Measurements from ENCODE around the gene ENOX1. TPM values are rescaled to one million over a fixed set of nuclear protein-coding genes. Genes with fewer than 3 reads are reported as not detected.

ENOX1 gene
- total RNA-seq, 2 donors from 2014 or later, result 0.33 TPM; not detected in 1

DNA sequence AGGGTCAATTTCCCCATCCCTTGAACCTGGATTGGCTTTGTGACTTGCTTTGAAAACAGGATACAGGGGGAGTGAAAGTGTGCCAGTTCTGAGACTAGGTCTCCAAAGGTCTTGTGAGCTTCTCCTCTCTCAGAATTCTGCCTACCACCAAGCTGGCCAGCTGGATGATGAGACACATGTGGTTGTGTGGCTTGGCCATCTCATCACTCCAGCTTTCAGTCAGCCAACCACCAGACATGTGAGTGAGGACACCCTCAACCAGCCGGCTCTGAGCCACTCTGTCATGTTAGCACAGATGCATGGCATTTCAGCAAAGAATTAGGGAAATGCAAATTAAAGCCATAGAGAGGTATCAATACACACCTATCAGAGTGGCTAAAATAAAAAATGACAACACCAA is 29.5 kb downstream of the ENOX1 start:
- H3K9ac ChIP-seq (ENCODE audit: extremely low read depth, low read length, poor library complexity, severe bottlenecking), result no peak overlapping the region
- no peak overlapping the region for H3K27ac ChIP-seq (ENCODE audit: low read depth, low read length)
- peaks cover 21% of the 10 kb centered on the region for H3K27me3 ChIP-seq (ENCODE audit: control insufficient read depth, insufficient read depth, low read length, poor library complexity, severe bottlenecking)
- no peak for TF ChIP-seq CTCF (conservative IDR thresholded peaks at IDR 0.05)
- no peaks in the 10 kb centered on the region for H3K9me3 ChIP-seq (ENCODE audit: control insufficient read depth, low read length)
- H3K4me3 ChIP-seq (ENCODE audit: low read length), result no peak overlapping the region
- H3K36me3 ChIP-seq (ENCODE audit: control insufficient read depth, insufficient read depth, low read length), result no peaks in the 10 kb centered on the region
- Mint-ChIP-seq H3K9me3 (no peaks in the 10 kb centered on the region), H3K4me3 (no peak overlapping the region), H3K4me1 (peaks cover 11% of the 10 kb centered on the region), H3K27me3 (ENCODE audit: insufficient read depth) (peaks cover 14% of the 10 kb centered on the region), H3K36me3 (ENCODE audit: low read depth) (no peaks in the 10 kb centered on the region), H3K27ac (no peak overlapping the region)
- no peak for DNase-seq
- no peaks in the 10 kb centered on the region for H3K4me1 ChIP-seq (ENCODE audit: control insufficient read depth, insufficient read depth, low read length)
- 71% methylated on average over 1 of the region's 1 CpG; no CpG with 5 or more reads in 1 of the 2 experiments for WGBS, 2 experiments (ENCODE audit: insufficient coverage in 1 of 2, insufficient read length in 1 of 2)

- no peaks in the 10 kb centered on the region for H3K9me3 ChIP-seq (ENCODE audit: control insufficient read depth, low read length)
- no peaks in the 10 kb centered on the region for H3K36me3 Mint-ChIP-seq (ENCODE audit: low read depth)
- peaks cover 5% of the 10 kb centered on the region for H3K4me1 Mint-ChIP-seq
- H3K9ac ChIP-seq (ENCODE audit: extremely low read depth, low read length, poor library complexity, severe bottlenecking), result no peak overlapping the region
- H3K27ac Mint-ChIP-seq, result no peak overlapping the region
- peaks cover 13% of the 10 kb centered on the region for H3K27me3 Mint-ChIP-seq (ENCODE audit: insufficient read depth)
- no peaks in the 10 kb centered on the region for H3K36me3 ChIP-seq (ENCODE audit: control insufficient read depth, insufficient read depth, low read length)
- H3K4me3 ChIP-seq (ENCODE audit: low read length), result no peak overlapping the region
- no peak for DNase-seq
- H3K27me3 ChIP-seq (ENCODE audit: control insufficient read depth, insufficient read depth, low read length, poor library complexity, severe bottlenecking), result peaks cover 10% of the 10 kb centered on the region
- no peaks in the 10 kb centered on the region for H3K4me1 ChIP-seq (ENCODE audit: control insufficient read depth, insufficient read depth, low read length)
- no peak for TF ChIP-seq CTCF (conservative IDR thresholded peaks at IDR 0.05)
- H3K27ac ChIP-seq (ENCODE audit: low read depth, low read length), result no peak overlapping the region
- H3K4me3 Mint-ChIP-seq, result no peak overlapping the region
- no peaks in the 10 kb centered on the region for H3K9me3 Mint-ChIP-seq
- 96 to 100% methylated on average over 1 of the region's 1 CpG for WGBS, 2 experiments (ENCODE audit: insufficient coverage in 1 of 2, insufficient read length in 1 of 2)
Observed at GRCh38 chr13:43755844-43756243, 30.9 kb downstream of the ENOX1 start.

GRCh38 chr13:43751624-43752023 is 35.1 kb downstream of the ENOX1 start:
- DNase-seq, result no peak
- Histone ChIP-seq H3K4me3 (ENCODE audit: low read length) (no peak overlapping the region), H3K4me1 (ENCODE audit: control insufficient read depth, insufficient read depth, low read length) (no peaks in the 10 kb centered on the region), H3K9ac (ENCODE audit: extremely low read depth, low read length, poor library complexity, severe bottlenecking) (no peak overlapping the region), H3K36me3 (ENCODE audit: control insufficient read depth, insufficient read depth, low read length) (no peaks in the 10 kb centered on the region), H3K9me3 (ENCODE audit: control insufficient read depth, low read length) (no peaks in the 10 kb centered on the region), H3K27me3 (ENCODE audit: control insufficient read depth, insufficient read depth, low read length, poor library complexity, severe bottlenecking) (peaks cover 6% of the 10 kb centered on the region), H3K27ac (ENCODE audit: low read depth, low read length) (no peak overlapping the region)
- no peak overlapping the region for H3K27ac Mint-ChIP-seq
- no peaks in the 10 kb centered on the region for H3K9me3 Mint-ChIP-seq
- H3K27me3 Mint-ChIP-seq (ENCODE audit: insufficient read depth), result peaks cover 7% of the 10 kb centered on the region
- WGBS, 2 experiments (ENCODE audit: insufficient coverage in 1 of 2, insufficient read length in 1 of 2), result 100% methylated on average over 2 of the region's 3 CpGs; no CpG with 5 or more reads in 1 of the 2 experiments
- no peaks in the 10 kb centered on the region for H3K36me3 Mint-ChIP-seq (ENCODE audit: low read depth)
- H3K4me1 Mint-ChIP-seq, result no peaks in the 10 kb centered on the region
- H3K4me3 Mint-ChIP-seq, result no peak overlapping the region
- no peak for TF ChIP-seq CTCF (conservative IDR thresholded peaks at IDR 0.05)

All from endodermal cell (in vitro differentiated cells).